Activated T-helper 17 cell treated with anti-CD3 and anti-CD28 coated beads, Interleukin-2, amount 50 U/mL, for 72 hours (primary cell): ENCODE results near the gene FOXD1. TPM values are rescaled to one million over a fixed set of nuclear protein-coding genes. Genes with fewer than 3 reads are reported as not detected.

ENCODE experiments used
- ATAC-seq: fragments of 150-1000 bp; cut with Tn5 transposase; replicated peaks from 2 replicates; pipeline ENCODE4 v1.10.0; 2021; ENCODE audit warnings: mild to moderate bottlenecking, moderate library complexity
- H3K27ac Mint-ChIP-seq: one replicate; pipeline ENCODE4 v1.8.0; 2022; ENCODE audit warnings: mixed read lengths
- H3K27me3 Mint-ChIP-seq: one replicate; pipeline ENCODE4 v1.8.0; 2022; ENCODE audit warnings: mixed read lengths
- H3K36me3 Mint-ChIP-seq: one replicate; pipeline ENCODE4 v1.8.0; 2022; ENCODE audit warnings: low read depth, mild to moderate bottlenecking, mixed read lengths
- H3K4me1 Mint-ChIP-seq: one replicate; pipeline ENCODE4 v1.8.0; 2022; ENCODE audit warnings: mixed read lengths
- H3K4me3 Mint-ChIP-seq: one replicate; pipeline ENCODE4 v1.8.0; 2022; ENCODE audit warnings: mild to moderate bottlenecking, mixed read lengths
- H3K9me3 Mint-ChIP-seq: one replicate; pipeline ENCODE4 v1.8.0; 2022; ENCODE audit warnings: mixed read lengths
- total RNA-seq, 2 donors: library from RNA; stranded (reverse); gene quantifications; one replicate each; pipeline ENCODE4 v1.2.3, GENCODE V29; 2022

Gene FOXD1
- total RNA-seq, 2 donors from 2014 or later = 0.45 TPM; not detected in 1

GRCh38 chr5:73438645-73439470 lies 9.7 kb downstream of the FOXD1 start:
- Mint-ChIP-seq H3K27me3 (peaks cover 72% of the 10 kb centered on the region), H3K4me3 (no peak overlapping the region), H3K36me3 (peaks cover 7% of the 10 kb centered on the region), H3K9me3 (no peaks in the 10 kb centered on the region), H3K4me1 (no peaks in the 10 kb centered on the region), H3K27ac (no peak overlapping the region)
- ATAC-seq = no peak

GRCh38 chr5:73437777-73438644 lies 10.6 kb downstream of the FOXD1 start:
- ATAC-seq = no peak
- Mint-ChIP-seq H3K4me3 (peak overlapping the region; percentile 36), H3K36me3 (peaks cover 7% of the 10 kb centered on the region), H3K9me3 (no peaks in the 10 kb centered on the region), H3K4me1 (no peaks in the 10 kb centered on the region), H3K27ac (no peak overlapping the region), H3K27me3 (peaks cover 72% of the 10 kb centered on the region)

DNA sequence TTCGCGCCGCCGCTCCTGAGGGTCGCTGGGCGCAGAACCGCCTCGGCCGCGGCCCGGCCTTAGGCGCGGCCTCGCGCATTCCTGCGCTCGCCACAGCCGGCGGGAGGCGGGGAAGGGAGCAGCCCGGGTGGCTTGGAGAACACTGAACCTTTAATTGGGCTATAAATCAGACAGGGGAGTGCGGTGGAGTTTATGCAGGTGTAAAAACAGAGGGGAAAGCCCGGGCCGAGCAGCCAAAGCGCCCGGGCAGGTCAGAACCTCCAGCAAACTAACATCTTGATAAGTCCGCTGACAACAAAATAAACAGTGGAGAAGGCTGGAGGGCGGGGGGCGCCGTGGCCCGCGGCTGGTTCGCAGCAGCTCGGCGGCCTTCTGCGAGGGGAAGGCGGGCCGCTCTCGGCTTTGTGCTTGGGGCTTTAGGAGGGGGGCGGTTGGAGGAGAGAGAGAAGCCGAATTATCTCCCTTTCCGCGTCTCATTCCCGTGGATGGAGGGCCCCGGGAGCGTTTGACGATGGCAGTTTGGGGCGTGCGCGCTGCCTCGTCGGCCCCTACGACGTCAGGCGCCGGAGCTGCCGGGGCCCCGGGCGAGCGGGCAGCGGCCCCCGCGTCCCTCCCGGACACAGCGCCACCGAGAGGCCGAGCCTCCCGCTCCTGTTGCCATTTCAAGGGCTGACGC lies 11.3 kb downstream of the FOXD1 start:
- Mint-ChIP-seq H3K4me1 (no peaks in the 10 kb centered on the region), H3K27ac (no peak overlapping the region), H3K36me3 (peaks cover 7% of the 10 kb centered on the region), H3K9me3 (no peaks in the 10 kb centered on the region), H3K4me3 (peak overlapping the region; percentile 36), H3K27me3 (peaks cover 69% of the 10 kb centered on the region)
- no peak for ATAC-seq

GRCh38 chr5:73436535-73437100 lies 12.0 kb downstream of the FOXD1 start:
- Mint-ChIP-seq H3K4me3 (peak overlapping the region; percentile 36), H3K36me3 (peaks cover 7% of the 10 kb centered on the region), H3K27me3 (peaks cover 63% of the 10 kb centered on the region), H3K4me1 (no peaks in the 10 kb centered on the region), H3K27ac (no peak overlapping the region), H3K9me3 (no peaks in the 10 kb centered on the region)
- ATAC-seq = no peak

DNA sequence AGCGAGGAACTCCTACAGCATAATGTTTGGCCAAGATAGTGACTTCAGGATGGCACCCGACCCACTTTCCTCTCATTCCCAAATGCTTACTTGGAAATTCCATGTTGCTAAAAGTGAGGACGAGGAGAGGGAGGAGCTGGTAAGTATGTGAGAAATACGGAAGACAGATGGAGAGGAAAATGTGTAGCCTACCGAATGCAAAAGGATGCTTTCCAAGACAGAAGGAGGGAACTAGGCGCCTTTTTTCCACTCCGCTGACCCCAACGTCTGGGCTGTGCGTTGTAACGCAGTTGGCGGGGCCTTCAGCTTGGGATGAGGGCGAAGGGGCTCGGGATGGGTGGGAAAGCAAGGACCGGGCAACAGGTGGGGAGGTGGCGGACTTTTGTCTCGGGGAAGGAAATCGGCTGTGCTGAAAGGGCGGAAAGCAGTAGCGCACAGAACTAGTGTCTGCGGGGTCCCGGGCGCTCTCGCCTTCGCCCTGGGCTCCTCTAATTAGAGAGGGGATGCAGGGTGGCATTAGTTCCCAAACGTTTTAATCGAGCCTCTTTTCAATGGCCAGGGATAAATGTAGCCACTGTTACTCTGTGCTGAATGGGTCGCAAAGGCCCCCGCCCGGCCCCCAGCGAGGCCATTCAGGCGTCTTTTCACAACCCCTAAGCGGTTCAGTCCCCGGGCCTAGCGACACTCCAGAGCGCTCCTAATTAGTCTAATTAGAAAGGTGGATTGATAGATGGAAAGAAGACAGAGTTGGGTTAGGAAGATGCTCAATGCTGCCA lies 12.6 kb downstream of the FOXD1 start:
- H3K27ac Mint-ChIP-seq = no peak overlapping the region
- no peaks in the 10 kb centered on the region for H3K4me1 Mint-ChIP-seq
- H3K9me3 Mint-ChIP-seq = no peaks in the 10 kb centered on the region
- H3K4me3 Mint-ChIP-seq = peak overlapping the region; percentile 23
- H3K36me3 Mint-ChIP-seq = peaks cover 7% of the 10 kb centered on the region
- ATAC-seq = no peak
- peaks cover 58% of the 10 kb centered on the region for H3K27me3 Mint-ChIP-seq

DNA sequence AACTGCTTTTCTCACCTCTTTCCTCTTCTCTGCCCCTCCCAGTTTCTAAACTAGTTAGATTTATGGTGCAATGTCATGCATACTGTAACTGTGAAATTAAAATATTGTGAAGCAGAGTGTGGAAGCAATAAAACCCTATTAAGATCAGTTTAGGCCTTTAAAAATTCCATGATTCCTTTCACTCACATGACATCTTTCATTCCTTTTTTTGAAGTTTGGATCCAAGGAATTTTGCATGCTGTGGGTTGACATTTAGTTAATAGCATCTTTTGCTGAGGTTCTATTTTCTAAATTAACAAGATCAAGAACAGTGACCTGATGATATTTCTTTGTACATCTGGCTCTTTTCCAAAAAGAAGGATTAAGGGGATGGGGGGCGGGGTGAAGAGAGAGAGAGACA lies 13.7 kb downstream of the FOXD1 start:
- H3K36me3 Mint-ChIP-seq = peaks cover 7% of the 10 kb centered on the region
- no peak overlapping the region for H3K27ac Mint-ChIP-seq
- no peaks in the 10 kb centered on the region for H3K4me1 Mint-ChIP-seq
- no peaks in the 10 kb centered on the region for H3K9me3 Mint-ChIP-seq
- no peak overlapping the region for H3K4me3 Mint-ChIP-seq
- peaks cover 52% of the 10 kb centered on the region for H3K27me3 Mint-ChIP-seq
- ATAC-seq = no peak

DNA sequence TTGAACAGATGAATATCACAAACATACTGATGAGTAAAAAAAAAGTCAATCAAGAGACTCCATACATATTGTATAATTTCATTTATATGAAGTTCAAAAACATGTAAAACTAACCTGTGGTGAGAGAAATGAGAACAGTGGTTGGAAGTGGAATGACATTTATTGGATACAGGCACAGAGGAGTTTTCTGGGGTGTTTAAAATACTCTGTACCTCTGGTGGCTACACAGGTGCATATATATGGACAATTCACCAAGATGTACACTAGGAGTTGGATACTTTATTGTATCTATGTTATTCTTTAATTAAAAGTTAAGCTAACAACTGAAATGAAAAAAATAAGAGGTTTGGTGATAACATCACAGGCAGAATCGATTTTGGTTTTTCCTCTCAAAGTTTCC lies 14.1 kb downstream of the FOXD1 start:
- ATAC-seq = no peak
- peaks cover 7% of the 10 kb centered on the region for H3K36me3 Mint-ChIP-seq
- no peak overlapping the region for H3K4me3 Mint-ChIP-seq
- peaks cover 52% of the 10 kb centered on the region for H3K27me3 Mint-ChIP-seq
- no peaks in the 10 kb centered on the region for H3K9me3 Mint-ChIP-seq
- no peaks in the 10 kb centered on the region for H3K4me1 Mint-ChIP-seq
- H3K27ac Mint-ChIP-seq = no peak overlapping the region

DNA sequence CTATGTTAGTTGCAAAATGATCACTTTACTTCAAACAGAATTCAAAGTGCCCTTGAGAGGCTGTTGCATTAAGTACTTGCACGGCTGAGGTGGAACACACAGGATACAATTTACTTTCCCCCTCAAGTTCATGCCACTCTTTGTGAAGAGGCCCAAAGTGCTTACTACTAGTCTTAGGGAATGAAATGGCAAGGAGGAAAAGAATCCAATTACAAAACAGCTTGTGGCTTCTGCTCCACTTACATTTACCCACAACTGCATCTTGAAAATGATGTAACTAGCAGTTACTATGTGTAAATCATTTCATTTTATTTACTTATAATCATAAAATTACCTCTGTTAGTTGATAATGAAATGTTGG lies 14.6 kb downstream of the FOXD1 start:
- Mint-ChIP-seq H3K4me1 (no peaks in the 10 kb centered on the region), H3K27me3 (peaks cover 51% of the 10 kb centered on the region), H3K27ac (no peak overlapping the region), H3K36me3 (peaks cover 7% of the 10 kb centered on the region), H3K9me3 (no peaks in the 10 kb centered on the region), H3K4me3 (no peak overlapping the region)
- no peak for ATAC-seq

DNA sequence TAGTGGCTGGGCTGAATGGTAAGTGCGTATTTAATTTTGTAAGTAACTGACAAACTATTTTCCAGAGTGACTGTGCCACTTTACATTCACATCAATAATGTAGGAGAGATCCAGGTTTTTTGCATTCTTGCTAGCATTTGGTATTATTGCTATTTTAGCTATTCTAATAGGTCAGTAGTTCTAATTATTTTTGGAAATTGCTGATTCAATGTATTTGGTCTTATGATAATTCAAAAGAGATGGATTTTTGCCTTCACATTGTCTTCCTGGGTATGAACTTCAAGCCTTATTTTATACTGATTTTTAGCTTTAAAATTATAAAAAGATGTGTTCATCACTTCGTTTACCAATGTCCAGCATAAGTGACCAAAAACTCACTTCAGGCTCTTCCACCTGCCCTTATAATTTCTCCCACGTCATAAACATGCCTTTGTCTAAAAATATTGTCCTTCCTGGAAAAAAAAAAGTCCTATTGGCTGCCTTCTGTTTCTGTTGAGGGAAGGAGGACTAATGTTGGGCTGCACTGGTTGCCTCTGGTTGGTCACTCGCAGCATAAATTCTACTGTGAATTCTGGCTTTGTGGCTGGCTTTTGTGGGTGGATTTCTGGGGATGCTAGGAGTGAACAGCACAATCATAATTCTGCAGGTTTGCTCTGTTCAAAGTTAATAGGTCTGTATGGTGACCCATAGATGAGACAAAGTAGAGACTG lies 15.2 kb downstream of the FOXD1 start:
- Mint-ChIP-seq H3K27me3 (peaks cover 50% of the 10 kb centered on the region), H3K9me3 (no peaks in the 10 kb centered on the region), H3K27ac (no peak overlapping the region), H3K36me3 (peaks cover 7% of the 10 kb centered on the region), H3K4me1 (no peaks in the 10 kb centered on the region), H3K4me3 (no peak overlapping the region)
- ATAC-seq = no peak

GRCh38 chr5:73431204-73431851 lies 17.2 kb downstream of the FOXD1 start:
- peaks cover 7% of the 10 kb centered on the region for H3K36me3 Mint-ChIP-seq
- no peaks in the 10 kb centered on the region for H3K4me1 Mint-ChIP-seq
- no peak overlapping the region for H3K4me3 Mint-ChIP-seq
- H3K9me3 Mint-ChIP-seq = no peaks in the 10 kb centered on the region
- no peak for ATAC-seq
- no peak overlapping the region for H3K27ac Mint-ChIP-seq
- peaks cover 45% of the 10 kb centered on the region for H3K27me3 Mint-ChIP-seq

DNA sequence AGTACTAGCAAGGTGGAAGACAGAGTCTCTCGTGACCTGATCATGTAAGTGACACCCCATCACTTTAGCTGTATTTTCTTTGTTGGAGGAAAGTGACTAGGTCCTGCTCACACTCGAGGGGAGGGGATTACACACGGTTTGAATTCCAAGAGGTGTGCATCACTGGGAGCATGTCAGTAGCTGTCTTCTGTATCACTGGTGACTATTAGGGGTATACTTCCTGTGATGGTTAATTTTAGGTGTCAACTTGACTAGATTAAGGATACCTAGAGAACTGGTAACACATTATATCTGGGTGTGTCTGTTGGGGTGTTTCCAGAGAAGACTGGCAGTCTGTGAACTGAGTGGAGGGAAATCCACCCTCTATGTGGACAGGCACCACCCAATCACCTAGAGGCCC lies 22.5 kb downstream of the FOXD1 start:
- H3K9me3 Mint-ChIP-seq = no peaks in the 10 kb centered on the region
- H3K27ac Mint-ChIP-seq = no peak overlapping the region
- no peaks in the 10 kb centered on the region for H3K4me1 Mint-ChIP-seq
- H3K4me3 Mint-ChIP-seq = no peak overlapping the region
- H3K36me3 Mint-ChIP-seq = no peaks in the 10 kb centered on the region
- peaks cover 42% of the 10 kb centered on the region for H3K27me3 Mint-ChIP-seq
- ATAC-seq = no peak

- no peaks in the 10 kb centered on the region for H3K36me3 Mint-ChIP-seq
- no peak overlapping the region for H3K27ac Mint-ChIP-seq
- no peaks in the 10 kb centered on the region for H3K4me1 Mint-ChIP-seq
- H3K27me3 Mint-ChIP-seq = peaks cover 51% of the 10 kb centered on the region
- ATAC-seq = no peak
- no peaks in the 10 kb centered on the region for H3K9me3 Mint-ChIP-seq
- H3K4me3 Mint-ChIP-seq = no peak overlapping the region
Measured at GRCh38 chr5:73424556-73424977, 24.0 kb downstream of the FOXD1 start.

DNA sequence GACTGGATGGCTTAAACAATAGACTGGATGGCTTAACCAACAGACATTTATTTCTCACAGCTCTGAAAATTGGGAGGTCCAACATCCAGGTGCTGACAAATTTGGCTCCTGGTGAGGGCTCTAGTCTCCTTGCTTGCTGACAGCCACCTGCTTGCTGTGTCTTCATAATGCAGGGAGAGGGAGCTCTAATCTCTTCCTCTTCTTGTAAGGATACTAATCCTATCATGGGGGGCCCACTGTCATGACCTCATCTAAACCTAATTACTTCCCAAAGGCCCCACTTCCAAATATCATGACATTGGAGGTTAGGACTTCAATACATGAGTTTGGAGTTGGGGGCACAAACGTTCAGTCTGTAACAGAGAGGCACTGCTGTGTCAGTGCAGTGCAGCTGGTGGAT lies 26.4 kb downstream of the FOXD1 start:
- Mint-ChIP-seq H3K4me3 (no peak overlapping the region), H3K4me1 (no peaks in the 10 kb centered on the region), H3K27me3 (peaks cover 61% of the 10 kb centered on the region), H3K9me3 (no peaks in the 10 kb centered on the region), H3K27ac (no peak overlapping the region), H3K36me3 (no peaks in the 10 kb centered on the region)
- ATAC-seq = no peak
